GM12865 (cell line): ENCODE results near the gene LMCD1.

Experiments
- DNase-seq: peaks from one replicate; pipeline ENCODE4 v3.0.0; 2010; ENCODE audit warnings: low read depth
- H3K4me3 ChIP-seq: 2 replicates; pipeline ENCODE4 v1.5.1; 2011; ENCODE audit warnings: mild to moderate bottlenecking, low read depth, low read length, control low read depth
- TF ChIP-seq, protein P1 (sequence below): IDR thresholded peaks from 2 replicates; pipeline ENCODE4 v1.5.1; 2011; ENCODE audit warnings: low read length, control low read depth, low read depth, inconsistent platforms; ENCODE audit not compliant: insufficient read depth; ENCODE audit errors: missing control alignments

The LMCD1 gene

DNA sequence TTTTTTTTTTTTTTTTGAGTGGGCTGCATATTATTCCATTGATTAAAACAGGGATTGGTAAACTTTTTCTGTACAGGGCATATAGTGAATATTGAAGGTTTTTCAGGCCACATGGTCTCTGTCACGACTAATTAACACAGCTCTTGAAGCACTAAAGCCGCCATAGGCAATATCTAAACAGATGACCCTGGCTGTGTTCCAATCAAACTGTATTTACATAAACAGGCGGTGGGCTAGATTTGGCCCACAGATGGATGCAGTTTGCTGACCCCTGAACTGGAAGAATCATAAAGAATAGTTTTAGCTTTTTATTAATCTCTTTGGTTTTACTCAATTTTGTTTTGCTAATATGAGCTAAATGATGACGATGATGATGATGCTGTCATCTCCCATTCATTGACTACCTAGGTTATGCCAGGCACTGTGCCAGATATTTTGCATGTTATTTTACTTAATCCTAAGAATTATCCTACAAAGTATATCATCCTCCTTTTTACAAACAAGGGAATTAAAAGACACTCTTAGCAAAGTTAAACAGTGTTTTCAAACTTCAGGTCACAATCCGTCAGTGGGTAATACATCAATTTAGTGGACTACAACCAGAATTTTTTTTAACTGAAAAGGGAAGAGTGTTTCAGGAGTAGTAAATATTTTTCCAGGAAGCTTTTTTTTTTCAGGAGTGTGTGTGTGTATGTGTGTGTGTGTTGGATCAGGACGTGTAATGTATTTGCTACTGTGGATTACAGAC is 54.3 kb downstream of the LMCD1 start:
- H3K4me3 ChIP-seq, result no peak overlapping the region
- TF ChIP-seq, protein P1, sequence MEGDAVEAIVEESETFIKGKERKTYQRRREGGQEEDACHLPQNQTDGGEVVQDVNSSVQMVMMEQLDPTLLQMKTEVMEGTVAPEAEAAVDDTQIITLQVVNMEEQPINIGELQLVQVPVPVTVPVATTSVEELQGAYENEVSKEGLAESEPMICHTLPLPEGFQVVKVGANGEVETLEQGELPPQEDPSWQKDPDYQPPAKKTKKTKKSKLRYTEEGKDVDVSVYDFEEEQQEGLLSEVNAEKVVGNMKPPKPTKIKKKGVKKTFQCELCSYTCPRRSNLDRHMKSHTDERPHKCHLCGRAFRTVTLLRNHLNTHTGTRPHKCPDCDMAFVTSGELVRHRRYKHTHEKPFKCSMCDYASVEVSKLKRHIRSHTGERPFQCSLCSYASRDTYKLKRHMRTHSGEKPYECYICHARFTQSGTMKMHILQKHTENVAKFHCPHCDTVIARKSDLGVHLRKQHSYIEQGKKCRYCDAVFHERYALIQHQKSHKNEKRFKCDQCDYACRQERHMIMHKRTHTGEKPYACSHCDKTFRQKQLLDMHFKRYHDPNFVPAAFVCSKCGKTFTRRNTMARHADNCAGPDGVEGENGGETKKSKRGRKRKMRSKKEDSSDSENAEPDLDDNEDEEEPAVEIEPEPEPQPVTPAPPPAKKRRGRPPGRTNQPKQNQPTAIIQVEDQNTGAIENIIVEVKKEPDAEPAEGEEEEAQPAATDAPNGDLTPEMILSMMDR, result no peak
- no peak for DNase-seq

DNA sequence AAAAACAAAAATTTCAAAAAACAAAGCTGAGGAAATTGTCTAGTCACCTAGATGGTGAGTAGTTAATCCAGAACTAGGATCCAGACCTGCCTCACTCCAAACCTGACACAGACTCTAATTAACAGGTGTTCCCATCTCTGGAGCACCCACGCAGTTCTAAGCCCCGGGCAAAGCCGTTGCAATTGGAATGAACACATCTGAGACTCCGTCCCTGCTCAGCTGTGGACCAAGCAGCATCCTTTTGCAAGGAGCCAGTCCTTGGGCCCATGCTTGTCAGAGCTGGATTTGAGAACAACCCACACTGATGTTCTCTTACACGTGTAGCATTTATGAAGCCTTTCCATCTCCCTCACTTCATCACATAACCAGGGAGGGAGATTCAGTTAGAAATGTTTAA is 54.8 kb downstream of the LMCD1 start:
- TF ChIP-seq, protein P1, result no peak
- no peak overlapping the region for H3K4me3 ChIP-seq
- DNase-seq, result no peak

DNA sequence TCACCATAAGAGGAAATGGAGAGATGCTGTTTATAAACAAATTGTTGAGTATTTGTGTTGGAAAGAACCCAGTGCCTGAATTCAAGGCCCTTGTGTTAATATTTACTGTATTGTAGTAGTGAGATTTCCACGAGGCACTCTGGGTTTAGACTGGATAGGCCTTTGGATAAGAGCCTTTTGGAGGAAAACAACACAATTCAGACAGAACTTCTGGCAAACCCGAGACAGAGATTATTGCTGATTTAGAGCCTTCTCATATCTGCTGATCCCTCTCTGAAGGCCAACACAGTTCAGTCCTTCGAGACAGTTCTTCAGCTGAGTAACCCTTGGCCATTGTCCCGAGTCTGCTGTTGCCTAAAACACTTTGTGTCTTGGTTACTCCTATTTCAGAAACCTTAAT is 55.7 kb downstream of the LMCD1 start:
- DNase-seq, result no peak
- TF ChIP-seq, protein P1, result no peak
- no peak overlapping the region for H3K4me3 ChIP-seq

DNA sequence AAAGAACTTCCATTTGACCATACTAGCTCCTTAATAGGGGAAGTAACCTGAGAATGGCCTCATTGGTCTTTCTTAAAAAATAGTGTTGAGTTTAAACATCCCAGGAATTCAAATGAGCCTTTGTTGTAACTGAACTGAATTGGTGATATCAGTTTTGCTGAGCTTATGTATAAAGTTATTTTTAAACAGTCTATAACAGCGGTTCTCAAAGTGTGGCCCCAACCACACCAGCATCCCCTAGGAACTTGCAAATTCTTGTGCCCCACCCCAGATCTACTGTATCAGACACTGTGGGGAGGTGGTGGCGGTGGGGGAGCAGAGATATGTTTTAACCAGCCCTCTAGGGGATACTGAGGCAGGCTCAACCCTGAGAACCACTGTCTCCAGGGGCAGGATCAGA is 57.0 kb downstream of the LMCD1 start:
- DNase-seq, result no peak
- TF ChIP-seq, protein P1, result no peak
- no peak overlapping the region for H3K4me3 ChIP-seq

DNA sequence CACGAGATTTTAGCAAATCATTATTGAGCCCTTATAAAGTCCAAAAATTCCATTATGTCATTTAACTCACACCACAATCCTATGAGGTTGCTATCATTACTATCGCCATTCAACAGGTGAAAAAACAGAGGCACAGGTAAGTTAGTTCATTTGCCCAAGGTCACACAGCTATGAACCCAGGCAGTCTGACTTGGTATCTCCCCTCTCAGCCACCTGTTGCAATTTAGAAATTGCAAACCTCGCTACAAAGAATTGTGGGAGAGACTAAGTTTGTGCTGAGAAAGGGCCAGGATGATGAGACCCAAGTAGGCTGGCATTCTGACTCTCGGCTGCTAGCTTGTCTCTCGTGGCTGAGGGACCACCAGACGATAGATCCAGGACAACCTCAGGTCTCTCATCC is 57.7 kb downstream of the LMCD1 start:
- DNase-seq, result no peak
- no peak overlapping the region for H3K4me3 ChIP-seq
- TF ChIP-seq, protein P1, result no peak

DNA sequence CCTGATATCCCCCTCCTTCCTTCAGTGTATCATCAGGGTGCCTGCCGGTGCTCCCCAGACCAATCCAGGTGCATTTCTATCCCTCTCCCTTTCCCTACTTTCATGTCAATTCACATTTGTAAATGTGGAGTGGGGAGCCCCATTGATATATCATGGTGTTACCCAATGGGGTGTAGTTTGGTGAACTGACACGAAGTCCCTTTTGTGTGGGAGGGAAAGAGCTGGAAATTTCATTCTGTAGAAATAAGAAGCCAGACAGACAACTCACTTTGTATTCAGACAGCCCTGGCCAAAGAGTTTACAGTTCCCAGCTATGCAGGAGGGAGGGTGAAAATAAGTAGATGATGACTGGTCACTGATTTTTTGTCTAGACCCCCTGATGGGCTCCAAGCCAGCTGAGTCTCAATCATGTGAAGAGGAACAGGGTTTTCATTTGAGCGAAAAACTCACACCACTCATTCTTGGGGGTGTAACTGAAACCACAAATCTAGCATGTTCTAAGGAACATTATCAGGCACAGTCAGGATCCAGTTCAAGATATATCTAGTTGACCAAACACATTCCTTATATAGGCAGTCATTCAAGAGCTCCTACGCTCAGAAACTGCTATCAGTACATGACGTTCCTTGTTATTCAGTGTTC is 58.9 kb downstream of the LMCD1 start:
- no peak for DNase-seq
- TF ChIP-seq, protein P1, result no peak
- H3K4me3 ChIP-seq, result no peak overlapping the region
